Erythroblast (primary cell): Measurements from ENCODE around the gene CCDC57.

Experiments used
- GATA1 ChIP-seq: IDR thresholded peaks from 2 replicates; pipeline ENCODE4 v1.6.1; 2011; ENCODE audit warnings: low read depth, mild to moderate bottlenecking, control low read depth, low read length, moderate library complexity
- POLR2A ChIP-seq: IDR thresholded peaks from 2 replicates; pipeline ENCODE4 v1.6.1; 2011; ENCODE audit warnings: mild to moderate bottlenecking, low read length

DNA sequence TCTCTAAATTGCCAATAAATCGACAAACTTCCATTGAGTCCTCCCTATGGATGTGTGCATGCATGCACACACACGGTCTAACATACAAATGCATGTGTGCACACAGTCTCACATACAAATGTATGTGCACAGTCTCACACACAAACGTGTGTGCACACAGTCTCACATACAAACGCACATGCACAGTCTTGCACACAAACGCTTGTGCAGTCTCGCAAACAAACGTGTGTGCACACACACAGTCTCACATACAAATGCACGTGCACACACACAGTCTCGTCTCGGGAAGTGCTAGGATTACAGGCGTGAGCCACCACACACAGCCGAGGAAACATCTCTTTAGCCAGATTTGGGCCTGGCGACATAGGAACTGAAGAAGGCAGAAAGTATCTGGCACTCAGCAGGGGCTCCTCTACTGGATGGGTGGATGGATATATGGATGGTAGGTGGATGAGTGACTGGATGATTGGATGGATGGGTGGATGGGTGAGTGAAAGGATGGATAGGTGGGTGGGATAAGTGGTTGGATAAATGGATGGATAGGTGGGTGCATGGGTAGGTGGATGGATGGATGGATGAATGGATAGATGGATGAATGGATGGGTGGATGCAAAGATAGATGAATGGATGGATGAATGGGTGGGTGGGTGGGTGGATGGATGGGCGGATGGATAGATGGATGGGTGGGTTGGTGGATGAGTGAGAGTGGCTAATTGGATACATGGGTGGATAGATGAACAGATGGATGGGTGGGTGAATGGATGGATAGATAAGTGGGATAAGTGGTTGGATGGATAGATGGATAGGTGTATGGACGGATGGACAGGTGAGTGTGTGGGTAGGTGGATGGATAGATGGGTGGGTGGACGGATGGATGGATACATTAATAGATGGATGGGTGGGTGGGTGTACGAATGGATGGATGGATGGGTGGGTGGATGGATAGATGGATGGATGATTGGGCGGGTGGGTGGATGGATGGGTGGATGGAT is 65.7 kb downstream of the CCDC57 start:
- TF ChIP-seq POLR2A (no peak), GATA1 (no peak)
